ENCODE results near the gene SPTLC1. TPM values are rescaled to one million over a fixed set of nuclear protein-coding genes. Genes with fewer than 3 reads are reported as not detected.

SPTLC1 gene
- total and polyA plus RNA-seq, 10 of the 15 experiments (the other 5 are each of a cell fraction or from before 2014, with no cell fraction given), result 38.0 to 68.7 (median 52.8) TPM

GRCh38 chr9:92119586-92119985 lies 4.4 kb upstream of the SPTLC1 start:
- Histone ChIP-seq H3K9ac (ENCODE audit: control insufficient read depth, insufficient read depth, low read length) (no peak overlapping the region), H3K36me3 (ENCODE audit: control insufficient read depth in 2 of 2, insufficient read depth in 2 of 2, low read length in 1 of 2) (no peaks in the 10 kb centered on the region), H3K4me2 (ENCODE audit: control insufficient read depth, insufficient read depth) (no peak overlapping the region), H4K20me1 (ENCODE audit: control insufficient read depth, insufficient read depth) (no peaks in the 10 kb centered on the region), H3K79me2 (ENCODE audit: control insufficient read depth, insufficient read depth, low read length) (peaks cover 6% of the 10 kb centered on the region), H3K4me1 (ENCODE audit: control insufficient read depth, insufficient read depth, low read length) (no peaks in the 10 kb centered on the region), H3K27ac (ENCODE audit: control insufficient read depth, insufficient read depth) (no peak overlapping the region), H3K4me3 (no peak overlapping the region), H2AFZ (ENCODE audit: control insufficient read depth, low read depth, low read length) (no peak overlapping the region), H3K27me3 (replicated peaks in 1 of 2; ENCODE audit: control insufficient read depth in 2 of 2, insufficient read depth in 2 of 2, low read length in 1 of 2) (no peaks in the 10 kb centered on the region), H3K9me3 (replicated peaks; ENCODE audit: control insufficient read depth, insufficient read depth, low read length) (no peaks in the 10 kb centered on the region)
- ChIA-PET POLR2A (no interaction called here), SMC1A (ENCODE audit: uncharacterized antibody, unreplicated experiment) (no interaction called here), RAD21 (ENCODE audit: unreplicated experiment) (no interaction called here), CTCF (interaction anchor here (0.9 kb wide), 1 partner anchor 21 kb away, joined by 3 read pairs; no protein-coding TSS in a partner anchor)
- intact Hi-C loops (cut with micrococcal nuclease; ENCODE audit: unreplicated experiment), result no loop called here
- in situ Hi-C loops (cut with MboI), result no loop called here
- ATAC-seq (no peak), DNase-seq (ENCODE audit: low read depth, low spot score) (no peak), FAIRE-seq (no peak)
- 58% methylated on average over 4 of the region's 4 CpGs for WGBS (ENCODE audit: insufficient coverage, insufficient replicate concordance, low lambda C conversion rate, missing lambda C conversion rate)
- no TSS peak for BruUV-seq (replicated peaks)
- TF ChIP-seq SMARCA5 (IDR thresholded peaks at IDR 0.05), result no peak
- TF ChIP-seq MAX (IDR thresholded peaks at IDR 0.05; ENCODE audit: low read depth, low read length), result no peak
- no peak for TF ChIP-seq HDAC6 (IDR thresholded peaks at IDR 0.05; ENCODE audit: unreplicated experiment)
- no peak for TF ChIP-seq SMAD1 (IDR thresholded peaks at IDR 0.05; ENCODE audit: low read depth, partially characterized antibody)
- TF ChIP-seq ZNF274 (IDR thresholded peaks at IDR 0.05; ENCODE audit: insufficient read depth, insufficient read length), result no peak
- TF ChIP-seq, protein P1, sequence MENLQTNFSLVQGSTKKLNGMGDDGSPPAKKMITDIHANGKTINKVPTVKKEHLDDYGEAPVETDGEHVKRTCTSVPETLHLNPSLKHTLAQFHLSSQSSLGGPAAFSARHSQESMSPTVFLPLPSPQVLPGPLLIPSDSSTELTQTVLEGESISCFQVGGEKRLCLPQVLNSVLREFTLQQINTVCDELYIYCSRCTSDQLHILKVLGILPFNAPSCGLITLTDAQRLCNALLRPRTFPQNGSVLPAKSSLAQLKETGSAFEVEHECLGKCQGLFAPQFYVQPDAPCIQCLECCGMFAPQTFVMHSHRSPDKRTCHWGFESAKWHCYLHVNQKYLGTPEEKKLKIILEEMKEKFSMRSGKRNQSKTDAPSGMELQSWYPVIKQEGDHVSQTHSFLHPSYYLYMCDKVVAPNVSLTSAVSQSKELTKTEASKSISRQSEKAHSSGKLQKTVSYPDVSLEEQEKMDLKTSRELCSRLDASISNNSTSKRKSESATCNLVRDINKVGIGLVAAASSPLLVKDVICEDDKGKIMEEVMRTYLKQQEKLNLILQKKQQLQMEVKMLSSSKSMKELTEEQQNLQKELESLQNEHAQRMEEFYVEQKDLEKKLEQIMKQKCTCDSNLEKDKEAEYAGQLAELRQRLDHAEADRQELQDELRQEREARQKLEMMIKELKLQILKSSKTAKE (IDR thresholded peaks at IDR 0.05; ENCODE audit: low read depth, poor library complexity, severe bottlenecking), result no peak
- TF ChIP-seq, protein P2, sequence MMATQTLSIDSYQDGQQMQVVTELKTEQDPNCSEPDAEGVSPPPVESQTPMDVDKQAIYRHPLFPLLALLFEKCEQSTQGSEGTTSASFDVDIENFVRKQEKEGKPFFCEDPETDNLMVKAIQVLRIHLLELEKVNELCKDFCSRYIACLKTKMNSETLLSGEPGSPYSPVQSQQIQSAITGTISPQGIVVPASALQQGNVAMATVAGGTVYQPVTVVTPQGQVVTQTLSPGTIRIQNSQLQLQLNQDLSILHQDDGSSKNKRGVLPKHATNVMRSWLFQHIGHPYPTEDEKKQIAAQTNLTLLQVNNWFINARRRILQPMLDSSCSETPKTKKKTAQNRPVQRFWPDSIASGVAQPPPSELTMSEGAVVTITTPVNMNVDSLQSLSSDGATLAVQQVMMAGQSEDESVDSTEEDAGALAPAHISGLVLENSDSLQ (IDR thresholded peaks at IDR 0.05), result no peak
- TF ChIP-seq, protein P3, sequence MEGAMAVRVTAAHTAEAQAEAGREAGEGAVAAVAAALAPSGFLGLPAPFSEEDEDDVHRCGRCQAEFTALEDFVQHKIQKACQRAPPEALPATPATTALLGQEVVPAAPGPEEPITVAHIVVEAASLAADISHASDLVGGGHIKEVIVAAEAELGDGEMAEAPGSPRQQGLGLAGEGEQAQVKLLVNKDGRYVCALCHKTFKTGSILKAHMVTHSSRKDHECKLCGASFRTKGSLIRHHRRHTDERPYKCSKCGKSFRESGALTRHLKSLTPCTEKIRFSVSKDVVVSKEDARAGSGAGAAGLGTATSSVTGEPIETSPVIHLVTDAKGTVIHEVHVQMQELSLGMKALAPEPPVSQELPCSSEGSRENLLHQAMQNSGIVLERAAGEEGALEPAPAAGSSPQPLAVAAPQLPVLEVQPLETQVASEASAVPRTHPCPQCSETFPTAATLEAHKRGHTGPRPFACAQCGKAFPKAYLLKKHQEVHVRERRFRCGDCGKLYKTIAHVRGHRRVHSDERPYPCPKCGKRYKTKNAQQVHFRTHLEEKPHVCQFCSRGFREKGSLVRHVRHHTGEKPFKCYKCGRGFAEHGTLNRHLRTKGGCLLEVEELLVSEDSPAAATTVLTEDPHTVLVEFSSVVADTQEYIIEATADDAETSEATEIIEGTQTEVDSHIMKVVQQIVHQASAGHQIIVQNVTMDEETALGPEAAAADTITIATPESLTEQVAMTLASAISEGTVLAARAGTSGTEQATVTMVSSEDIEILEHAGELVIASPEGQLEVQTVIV (IDR thresholded peaks at IDR 0.05; ENCODE audit: borderline replicate concordance, partially characterized antibody), result no peak
- no peak for TF ChIP-seq FOXK2 (IDR thresholded peaks at IDR 0.05)
- TF ChIP-seq, protein P4, sequence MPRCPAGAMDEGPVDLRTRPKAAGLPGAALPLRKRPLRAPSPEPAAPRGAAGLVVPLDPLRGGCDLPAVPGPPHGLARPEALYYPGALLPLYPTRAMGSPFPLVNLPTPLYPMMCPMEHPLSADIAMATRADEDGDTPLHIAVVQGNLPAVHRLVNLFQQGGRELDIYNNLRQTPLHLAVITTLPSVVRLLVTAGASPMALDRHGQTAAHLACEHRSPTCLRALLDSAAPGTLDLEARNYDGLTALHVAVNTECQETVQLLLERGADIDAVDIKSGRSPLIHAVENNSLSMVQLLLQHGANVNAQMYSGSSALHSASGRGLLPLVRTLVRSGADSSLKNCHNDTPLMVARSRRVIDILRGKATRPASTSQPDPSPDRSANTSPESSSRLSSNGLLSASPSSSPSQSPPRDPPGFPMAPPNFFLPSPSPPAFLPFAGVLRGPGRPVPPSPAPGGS (IDR thresholded peaks at IDR 0.05; ENCODE audit: borderline replicate concordance, insufficient read depth, low read depth, low read length, poor library complexity, severe bottlenecking), result no peak
- TF ChIP-seq PAX5 (IDR thresholded peaks at IDR 0.05; ENCODE audit: borderline replicate concordance, low read depth, low read length), result no peak
- TF ChIP-seq DPF2 (IDR thresholded peaks at IDR 0.05), result no peak
- TF ChIP-seq YBX1 (IDR thresholded peaks at IDR 0.05), result no peak
- no peak for TF ChIP-seq NFIC (IDR thresholded peaks at IDR 0.05; ENCODE audit: low read depth, low read length)

Measured in GM12878 (cell line).